DND-41 (cell line): ENCODE results near the gene TSPAN5.

Source experiments
- ATAC-seq: fragments of 200-7000 bp; cut with Tn5 transposase; 3 replicates; pipeline ENCODE4 v1.9.1; 2021; ENCODE audit warnings: low read depth; ENCODE audit not compliant: insufficient read depth
- DNase-seq: peaks from one replicate; pipeline ENCODE4 v3.0.0-alpha.2; 2020
- H2AFZ ChIP-seq: 2 replicates; pipeline ENCODE4 v1.6.0; 2012; ENCODE audit warnings: low read depth, low read length
- H3K27ac ChIP-seq: 2 replicates; pipeline ENCODE4 v1.5.1; 2012; ENCODE audit warnings: low read length, inconsistent platforms
- H3K27me3 ChIP-seq: fragments of 200-600 bp; sonication (generic); 2 replicates; pipeline ENCODE4 v1.6.0; 2012; ENCODE audit warnings: low read length, mild to moderate bottlenecking, inconsistent platforms; ENCODE audit not compliant: insufficient read depth, poor library complexity
- H3K36me3 ChIP-seq: 2 replicates; pipeline ENCODE4 v1.5.1; 2012; ENCODE audit warnings: low read length, inconsistent platforms; ENCODE audit not compliant: insufficient read depth
- H3K4me1 ChIP-seq: 2 replicates; pipeline ENCODE4 v1.5.1; 2012; ENCODE audit warnings: mild to moderate bottlenecking, low read length; ENCODE audit not compliant: insufficient read depth
- H3K4me2 ChIP-seq: 2 replicates; pipeline ENCODE4 v1.6.0; 2012; ENCODE audit warnings: mild to moderate bottlenecking, moderate library complexity, low read length, inconsistent platforms; ENCODE audit not compliant: insufficient read depth
- H3K4me3 ChIP-seq, 2 experiments: fragments of 200-600 bp in 1 of 2; shearing (Covaris generic) in 1 of 2; 2 replicates each; pipeline ENCODE4 v1.5.1; 2012 to 2016; ENCODE audit warnings: inconsistent platforms in 2 of 2, low read length in 2 of 2, mild to moderate bottlenecking in 2 of 2, low read depth in 1 of 2, moderate library complexity in 1 of 2
- H3K79me2 ChIP-seq: 2 replicates; pipeline ENCODE4 v1.6.0; 2012; ENCODE audit warnings: low read length, inconsistent platforms; ENCODE audit not compliant: insufficient read depth
- H3K9ac ChIP-seq: 2 replicates; pipeline ENCODE4 v1.6.0; 2012; ENCODE audit warnings: low read depth, mild to moderate bottlenecking, inconsistent platforms, low read length, moderate library complexity
- H3K9me3 ChIP-seq: 2 replicates; pipeline ENCODE4 v1.5.1; 2012; ENCODE audit warnings: low read length, moderate library complexity, mild to moderate bottlenecking, inconsistent platforms; ENCODE audit not compliant: insufficient read depth, severe bottlenecking
- H4K20me1 ChIP-seq: 2 replicates; pipeline ENCODE4 v1.6.0; 2012; ENCODE audit warnings: low read length; ENCODE audit not compliant: insufficient read depth
- EZH2 ChIP-seq: IDR thresholded peaks from 3 replicates; pipeline ENCODE4 v1.6.1; 2012; ENCODE audit warnings: borderline replicate concordance, low read depth, mild to moderate bottlenecking, moderate library complexity, low read length, inconsistent platforms; ENCODE audit not compliant: severe bottlenecking
- TF ChIP-seq, protein P1 (sequence below): IDR thresholded peaks from 2 replicates; pipeline ENCODE4 v1.5.1; 2012; ENCODE audit warnings: borderline replicate concordance, low read length, moderate library complexity, mild to moderate bottlenecking; ENCODE audit not compliant: poor library complexity, severe bottlenecking; ENCODE audit errors: extremely low read depth

Gene TSPAN5

DNA sequence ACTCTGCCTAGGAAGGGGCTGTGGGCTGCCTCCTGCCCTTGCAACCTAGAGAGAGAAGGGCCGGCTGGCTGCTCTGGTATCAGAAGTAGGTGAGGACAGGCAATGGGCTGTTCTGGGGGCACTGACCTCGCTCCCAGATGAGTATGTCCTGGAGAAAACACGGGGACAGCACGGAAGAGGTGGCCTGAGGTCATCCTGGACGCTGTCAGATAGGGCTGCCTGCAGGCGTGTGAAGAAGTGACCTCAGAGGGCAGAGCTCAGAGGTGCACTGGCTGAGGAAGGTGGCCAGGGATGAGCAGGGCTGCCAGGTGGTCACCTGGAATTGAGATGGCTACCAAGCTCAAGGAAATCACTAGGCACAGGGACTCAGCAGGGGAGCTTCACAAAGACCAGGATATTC, 159.6 kb downstream of the TSPAN5 start:
- H3K4me1 ChIP-seq = no peaks in the 10 kb centered on the region
- H3K27me3 ChIP-seq = no peaks in the 10 kb centered on the region
- DNase-seq (no peak), ATAC-seq (no peak)
- no peak overlapping the region for H3K9ac ChIP-seq
- TF ChIP-seq, protein P1, sequence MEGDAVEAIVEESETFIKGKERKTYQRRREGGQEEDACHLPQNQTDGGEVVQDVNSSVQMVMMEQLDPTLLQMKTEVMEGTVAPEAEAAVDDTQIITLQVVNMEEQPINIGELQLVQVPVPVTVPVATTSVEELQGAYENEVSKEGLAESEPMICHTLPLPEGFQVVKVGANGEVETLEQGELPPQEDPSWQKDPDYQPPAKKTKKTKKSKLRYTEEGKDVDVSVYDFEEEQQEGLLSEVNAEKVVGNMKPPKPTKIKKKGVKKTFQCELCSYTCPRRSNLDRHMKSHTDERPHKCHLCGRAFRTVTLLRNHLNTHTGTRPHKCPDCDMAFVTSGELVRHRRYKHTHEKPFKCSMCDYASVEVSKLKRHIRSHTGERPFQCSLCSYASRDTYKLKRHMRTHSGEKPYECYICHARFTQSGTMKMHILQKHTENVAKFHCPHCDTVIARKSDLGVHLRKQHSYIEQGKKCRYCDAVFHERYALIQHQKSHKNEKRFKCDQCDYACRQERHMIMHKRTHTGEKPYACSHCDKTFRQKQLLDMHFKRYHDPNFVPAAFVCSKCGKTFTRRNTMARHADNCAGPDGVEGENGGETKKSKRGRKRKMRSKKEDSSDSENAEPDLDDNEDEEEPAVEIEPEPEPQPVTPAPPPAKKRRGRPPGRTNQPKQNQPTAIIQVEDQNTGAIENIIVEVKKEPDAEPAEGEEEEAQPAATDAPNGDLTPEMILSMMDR = no peak
- no peak for TF ChIP-seq EZH2
- no peak overlapping the region for H2AFZ ChIP-seq
- H3K4me2 ChIP-seq = no peak overlapping the region
- H3K36me3 ChIP-seq = no peaks in the 10 kb centered on the region
- no peaks in the 10 kb centered on the region for H3K9me3 ChIP-seq
- H3K4me3 ChIP-seq = no peak overlapping the region
- H3K79me2 ChIP-seq = no peaks in the 10 kb centered on the region
- no peaks in the 10 kb centered on the region for H4K20me1 ChIP-seq
- no peak overlapping the region for H3K27ac ChIP-seq

DNA sequence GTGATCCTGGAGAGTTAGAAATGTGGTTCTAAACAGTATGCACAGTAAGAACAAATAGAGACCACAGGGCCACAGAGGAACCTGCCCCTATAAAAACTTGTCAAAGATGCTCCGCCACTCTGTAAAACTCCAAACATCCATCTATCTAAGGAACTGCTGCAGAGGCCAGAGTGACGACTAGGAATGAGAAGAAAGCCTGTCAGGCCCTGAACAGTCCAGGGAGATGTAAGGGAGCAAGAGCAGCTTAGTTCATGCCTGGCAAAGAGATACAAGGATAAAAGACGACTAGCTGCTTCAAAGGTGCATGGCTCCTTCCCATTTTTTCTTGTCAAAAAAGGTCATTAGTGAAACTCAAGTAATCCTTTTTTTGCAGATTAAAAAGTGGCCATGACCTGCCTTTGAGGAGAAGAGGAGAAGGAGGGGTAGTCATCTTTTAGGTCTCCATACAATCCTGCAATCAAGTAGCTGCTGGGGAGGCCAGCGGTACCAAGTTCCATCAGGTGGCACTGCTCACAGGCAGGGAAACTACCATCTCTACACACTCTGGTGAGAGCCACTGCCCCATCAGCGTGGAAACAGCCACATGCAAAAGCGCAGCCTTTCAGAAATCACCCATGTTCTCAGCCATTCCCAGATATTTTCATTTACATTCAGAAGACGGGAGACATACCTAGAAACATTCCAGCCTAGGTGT, 162.1 kb downstream of the TSPAN5 start:
- no peak overlapping the region for H2AFZ ChIP-seq
- no peaks in the 10 kb centered on the region for H3K4me1 ChIP-seq
- no peak for TF ChIP-seq EZH2
- TF ChIP-seq, protein P1 = no peak
- ATAC-seq (no peak), DNase-seq (no peak)
- H3K4me3 ChIP-seq = no peak overlapping the region
- no peaks in the 10 kb centered on the region for H3K9me3 ChIP-seq
- no peaks in the 10 kb centered on the region for H3K79me2 ChIP-seq
- no peak overlapping the region for H3K9ac ChIP-seq
- no peaks in the 10 kb centered on the region for H3K36me3 ChIP-seq
- no peak overlapping the region for H3K4me2 ChIP-seq
- H4K20me1 ChIP-seq = no peaks in the 10 kb centered on the region
- no peaks in the 10 kb centered on the region for H3K27me3 ChIP-seq
- no peak overlapping the region for H3K27ac ChIP-seq

DNA sequence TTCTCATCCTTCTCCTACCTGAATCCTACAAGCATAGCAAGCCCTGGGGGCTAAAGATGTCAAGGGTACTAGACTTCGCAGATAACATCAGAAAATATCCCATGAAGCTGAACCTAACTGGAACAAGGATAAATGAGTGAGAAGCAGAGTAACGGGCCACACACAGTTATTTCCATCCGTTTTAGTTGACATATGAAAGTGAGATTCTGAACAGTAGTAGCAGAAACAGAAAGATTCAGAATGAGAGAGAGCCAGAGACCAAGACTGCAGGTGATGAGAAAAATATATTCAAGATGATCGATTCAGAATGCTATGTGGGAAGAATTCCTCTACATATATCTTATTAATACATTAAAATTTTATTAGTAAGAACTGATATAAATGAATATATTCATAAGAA, 165.1 kb downstream of the TSPAN5 start:
- Histone ChIP-seq H3K9me3 (no peaks in the 10 kb centered on the region), H4K20me1 (no peaks in the 10 kb centered on the region), H3K36me3 (no peaks in the 10 kb centered on the region), H3K79me2 (no peaks in the 10 kb centered on the region), H3K4me3 (no peak overlapping the region), H3K4me1 (no peaks in the 10 kb centered on the region), H2AFZ (no peak overlapping the region), H3K27me3 (no peaks in the 10 kb centered on the region), H3K9ac (no peak overlapping the region), H3K27ac (no peak overlapping the region), H3K4me2 (no peak overlapping the region)
- DNase-seq (no peak), ATAC-seq (no peak)
- TF ChIP-seq, protein P1 = no peak
- no peak for TF ChIP-seq EZH2
